PC-3 (cell line): ENCODE results near the gene THAP4. TPM values are rescaled to one million over a fixed set of nuclear protein-coding genes. Genes with fewer than 3 reads are reported as not detected.
"Not testable (repeated sequence)": the region's sequence is repeated elsewhere in the genome, so short reads cannot be mapped to it uniquely, and the experiment has no call there.

Experiments
- ATAC-seq: fragments of 200-7000 bp; cut with Tn5 transposase; 2 replicates; pipeline ENCODE4 v1.9.1; 2020; ENCODE audit warnings: mild to moderate bottlenecking, moderate library complexity
- BruUV-seq: library from RNA; stranded (reverse); fragments of 400-500 nt; replicated peaks from 2 replicates; lab custom pipeline; 2021; lab: Mats Ljungman, UMichigan
- CTCF ChIA-PET: fragments of 300-600 bp; sonication (Branson Sonifier 250); formaldehyde crosslinking; loops from one replicate; lab custom pipeline; 2022; ENCODE audit warnings: antibody characterized with exemption; lab: Charles Lee
- POLR2A ChIA-PET: fragments of 300-600 bp; sonication (Branson Sonifier 250); formaldehyde crosslinking; loops from one replicate; lab custom pipeline; 2022; ENCODE audit warnings: antibody characterized with exemption; ENCODE audit not compliant: unreplicated experiment; lab: Charles Lee
- DNase-seq: peaks from one replicate; pipeline ENCODE4 v3.0.0-alpha.2; 2015
- H2AFZ ChIP-seq: fragments of 300-600 bp; sonication (generic); 2 replicates; pipeline ENCODE4 v1.6.0; 2016; ENCODE audit warnings: antibody characterized with exemption, low read length
- H3F3A ChIP-seq: fragments of 300-600 bp; sonication (generic); one replicate; pipeline ENCODE4 v1.6.0; 2017; ENCODE audit warnings: antibody characterized with exemption, low read length, control low read depth, mild to moderate bottlenecking; ENCODE audit not compliant: unreplicated experiment
- H3K27ac ChIP-seq: fragments of 300-600 bp; sonication (generic); 2 replicates; pipeline ENCODE4 v1.5.1; 2016; ENCODE audit warnings: mild to moderate bottlenecking, low read length
- H3K27me3 ChIP-seq: fragments of 300-600 bp; sonication (generic); 2 replicates; pipeline ENCODE4 v1.6.1; 2016; ENCODE audit warnings: low read length, mixed read lengths
- H3K36me3 ChIP-seq: fragments of 300-600 bp; sonication (generic); 2 replicates; pipeline ENCODE4 v1.6.1; 2016; ENCODE audit warnings: low read depth, mixed run types, low read length, mixed read lengths
- H3K4me1 ChIP-seq: fragments of 300-600 bp; sonication (generic); 2 replicates; pipeline ENCODE4 v1.5.1; 2016; ENCODE audit warnings: low read length; ENCODE audit not compliant: insufficient read depth
- H3K4me2 ChIP-seq: fragments of 300-600 bp; sonication (generic); 2 replicates; pipeline ENCODE4 v1.6.0; 2016; ENCODE audit warnings: low read length
- H3K4me3 ChIP-seq: fragments of 300-600 bp; sonication (generic); 2 replicates; pipeline ENCODE4 v1.5.1; 2016; ENCODE audit warnings: mild to moderate bottlenecking, low read length, mixed read lengths
- H3K79me2 ChIP-seq: fragments of 300-600 bp; sonication (generic); 2 replicates; pipeline ENCODE4 v1.6.1; 2017; ENCODE audit warnings: low read length, mixed read lengths
- H3K9ac ChIP-seq: fragments of 300-600 bp; sonication (generic); 2 replicates; pipeline ENCODE4 v1.6.0; 2016; ENCODE audit warnings: mild to moderate bottlenecking, low read length
- H3K9me2 ChIP-seq: fragments of 300-600 bp; sonication (generic); replicated peaks from 2 replicates; pipeline ENCODE4 v1.6.1; 2016; ENCODE audit warnings: mixed run types, low read length, mixed read lengths
- H3K9me3 ChIP-seq: fragments of 300-600 bp; sonication (generic); 2 replicates; pipeline ENCODE4 v1.6.1; 2016; ENCODE audit warnings: low read length, mixed read lengths
- H4K20me1 ChIP-seq: fragments of 300-600 bp; sonication (generic); 2 replicates; pipeline ENCODE4 v1.6.1; 2016; ENCODE audit warnings: low read length, mixed read lengths
- CTCF ChIP-seq: fragments of 300-600 bp; sonication (generic); conservative IDR thresholded peaks from 2 replicates; pipeline ENCODE4 v1.5.1; 2017; ENCODE audit warnings: antibody characterized with exemption, low read depth, mild to moderate bottlenecking, low read length
- EZH2 ChIP-seq: fragments of 300-600 bp; sonication (generic); IDR thresholded peaks from one replicate; pipeline ENCODE4 v1.6.1; 2017; ENCODE audit warnings: antibody characterized with exemption, mild to moderate bottlenecking, low read length; ENCODE audit not compliant: unreplicated experiment
- EZH2phosphoT487 ChIP-seq: fragments of 300-600 bp; sonication (generic); IDR thresholded peaks from 2 replicates; pipeline ENCODE4 v1.6.1; 2018; ENCODE audit warnings: mild to moderate bottlenecking, antibody characterized with exemption, low read length, borderline replicate concordance
- intact Hi-C: fragments of 100-400 bp; cut with micrococcal nuclease; formaldehyde crosslinking; loops from 2 replicates; pipeline ENCODE4 v1.9.0; 2023
- total RNA-seq: library from RNA; depleted of rRNA; stranded (reverse); fragments of >200 nt; gene quantifications from 2 replicates; pipeline ENCODE4 v1.2.3, GENCODE V29; 2014

The THAP4 gene
- total RNA-seq, 1 experiment from 2014 or later: 75.1 TPM

GRCh38 chr2:241566468-241566867 is 70.5 kb downstream of the THAP4 start:
- Histone ChIP-seq H3K36me3 (no peaks in the 10 kb centered on the region), H3K27me3 (no peaks in the 10 kb centered on the region), H4K20me1 (no peaks in the 10 kb centered on the region), H3K4me1 (peaks cover 15% of the 10 kb centered on the region), H3K9me2 (no peaks in the 10 kb centered on the region), H3F3A (no peaks in the 10 kb centered on the region), H3K4me2 (no peak overlapping the region), H3K79me2 (peaks cover 26% of the 10 kb centered on the region), H3K9ac (no peak overlapping the region), H3K27ac (no peak overlapping the region), H2AFZ (no peak overlapping the region), H3K9me3 (no peaks in the 10 kb centered on the region), H3K4me3 (no peak overlapping the region)
- ChIA-PET POLR2A (no interaction called here), CTCF (interaction anchor here (0.7 kb wide), 1 partner anchor 10 kb away, joined by 3 read pairs; no protein-coding TSS in a partner anchor)
- no peak for TF ChIP-seq EZH2phosphoT487
- TF ChIP-seq CTCF: no peak
- TF ChIP-seq EZH2: no peak
- intact Hi-C loops: no loop called here
- BruUV-seq: no TSS peak
- ATAC-seq: no peak
- no peak for DNase-seq

DNA sequence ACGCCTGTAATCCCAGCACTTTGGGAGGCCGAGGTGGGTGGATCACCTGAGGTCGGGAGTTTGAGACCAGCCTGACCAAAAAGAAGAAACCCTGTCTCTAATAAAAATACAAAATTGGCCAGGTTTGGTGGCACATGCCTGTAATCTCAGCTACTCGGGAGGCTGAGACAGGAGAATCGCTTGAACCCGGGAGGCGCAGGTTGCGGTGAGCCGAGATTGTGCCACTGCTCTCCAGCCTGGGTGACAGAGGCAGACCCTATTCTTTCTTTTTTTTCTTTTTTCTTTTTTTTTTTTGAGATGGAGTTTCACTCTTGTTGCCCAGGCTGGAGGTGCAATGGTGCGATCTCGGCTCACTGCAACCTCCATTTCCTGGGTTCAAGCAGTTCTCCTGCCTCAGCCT is 70.9 kb downstream of the THAP4 start:
- BruUV-seq, H3K27ac ChIP-seq, H3K27me3 ChIP-seq, H3K4me3 ChIP-seq, POLR2A ChIA-PET, H3K9me3 ChIP-seq, H3K9me2 ChIP-seq, H3K9ac ChIP-seq, H2AFZ ChIP-seq, H3K4me2 ChIP-seq, H4K20me1 ChIP-seq, H3K36me3 ChIP-seq, intact Hi-C loops, DNase-seq, H3F3A ChIP-seq, ATAC-seq: not testable (repeated sequence)
- Histone ChIP-seq H3K79me2 (peaks cover 26% of the 10 kb centered on the region), H3K4me1 (peaks cover 17% of the 10 kb centered on the region)
- CTCF ChIA-PET: interaction anchor here (0.7 kb wide), 1 partner anchor 9 kb away, joined by 3 read pairs; no protein-coding TSS in a partner anchor

- H3K27me3 ChIP-seq: no peaks in the 10 kb centered on the region
- peaks cover 31% of the 10 kb centered on the region for H3K79me2 ChIP-seq
- ChIA-PET POLR2A (no interaction called here), CTCF (no interaction called here)
- no peaks in the 10 kb centered on the region for H4K20me1 ChIP-seq
- DNase-seq (no peak), ATAC-seq (no peak)
- H3K4me3 ChIP-seq: no peak overlapping the region
- no peak for TF ChIP-seq CTCF
- TF ChIP-seq EZH2: no peak
- no peak for TF ChIP-seq EZH2phosphoT487
- no TSS peak for BruUV-seq
- H3F3A ChIP-seq: no peaks in the 10 kb centered on the region
- H3K36me3 ChIP-seq: no peaks in the 10 kb centered on the region
- peaks cover 23% of the 10 kb centered on the region for H3K4me1 ChIP-seq
- no peak overlapping the region for H2AFZ ChIP-seq
- H3K9me3 ChIP-seq: no peaks in the 10 kb centered on the region
- no peaks in the 10 kb centered on the region for H3K9me2 ChIP-seq
- H3K9ac ChIP-seq: no peak overlapping the region
- no peak overlapping the region for H3K4me2 ChIP-seq
- intact Hi-C loops: no loop called here
- no peak overlapping the region for H3K27ac ChIP-seq
Measured at GRCh38 chr2:241565411-241565810, 71.5 kb downstream of the THAP4 start.
